EL (cell line): ENCODE results near the gene DDX21.
A peak's percentile ranks its signal among the peaks of the same experiment; 100 is the strongest.
"Not testable (repeated sequence)": the region's sequence is repeated elsewhere in the genome, so short reads cannot be mapped to it uniquely, and the experiment has no call there.

ENCODE experiments used
- DNase-seq: peaks from one replicate; pipeline ENCODE4 v3.0.0-alpha.2; 2016

The DDX21 gene

GRCh38 chr10:68955832-68956532, at the start of gene DDX21:
Gene DDX21 (plus strand): TSS chr10:68956170. CDS start chr10:68956226, 56 bp downstream.
- DNase-seq: peak; percentile 94

GRCh38 chr10:68924593-68924992, 31.4 kb upstream of the DDX21 start:
- no peak for DNase-seq

GRCh38 chr10:68925489-68925888, 30.5 kb upstream of the DDX21 start:
- no peak for DNase-seq

DNA sequence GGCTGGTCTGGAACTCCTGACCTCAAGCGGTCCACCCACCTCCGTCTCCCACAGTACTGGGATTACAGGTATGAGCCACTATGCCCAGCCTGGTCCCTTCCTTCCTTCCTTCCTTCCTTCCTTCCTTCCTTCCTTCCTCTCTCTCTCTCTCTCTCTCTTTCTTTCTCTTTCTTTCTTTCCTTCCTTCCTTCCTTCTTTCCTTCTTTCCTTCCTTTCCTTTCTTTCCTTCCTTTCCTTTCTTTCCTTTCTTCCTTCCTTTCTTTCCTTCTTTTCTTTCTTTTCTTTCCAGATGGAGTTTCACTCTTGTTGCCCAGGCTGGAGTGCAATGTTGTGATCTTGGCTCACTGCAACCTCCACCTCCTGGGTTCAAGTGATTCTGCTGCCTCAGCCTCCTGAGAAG, 26.8 kb upstream of the DDX21 start:
- DNase-seq: not testable (repeated sequence)

DNA sequence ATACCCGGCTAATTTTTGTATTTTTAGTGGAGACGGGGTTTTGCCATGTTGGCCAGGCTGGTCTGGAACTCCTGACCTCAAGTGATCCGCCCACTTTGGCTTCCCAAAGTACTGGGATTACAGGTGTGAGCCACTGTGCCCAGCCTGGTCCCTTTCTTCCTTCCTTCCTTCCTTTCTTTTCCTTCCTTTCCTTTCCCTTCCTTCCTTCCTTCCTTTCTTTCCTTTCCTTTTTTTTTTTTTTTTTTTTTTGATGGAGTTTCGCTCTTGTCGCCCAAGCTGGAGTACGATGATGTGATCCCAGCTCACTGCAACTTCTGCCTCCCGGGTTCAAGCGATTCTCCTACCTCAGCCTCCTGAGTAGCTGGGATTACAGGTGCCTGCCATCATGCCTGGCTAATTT, 26.1 kb upstream of the DDX21 start:
- not testable (repeated sequence) for DNase-seq

GRCh38 chr10:68932860-68933259, 23.1 kb upstream of the DDX21 start:
- not testable (repeated sequence) for DNase-seq

GRCh38 chr10:68934994-68935393, 21.0 kb upstream of the DDX21 start:
- DNase-seq: no peak

DNA sequence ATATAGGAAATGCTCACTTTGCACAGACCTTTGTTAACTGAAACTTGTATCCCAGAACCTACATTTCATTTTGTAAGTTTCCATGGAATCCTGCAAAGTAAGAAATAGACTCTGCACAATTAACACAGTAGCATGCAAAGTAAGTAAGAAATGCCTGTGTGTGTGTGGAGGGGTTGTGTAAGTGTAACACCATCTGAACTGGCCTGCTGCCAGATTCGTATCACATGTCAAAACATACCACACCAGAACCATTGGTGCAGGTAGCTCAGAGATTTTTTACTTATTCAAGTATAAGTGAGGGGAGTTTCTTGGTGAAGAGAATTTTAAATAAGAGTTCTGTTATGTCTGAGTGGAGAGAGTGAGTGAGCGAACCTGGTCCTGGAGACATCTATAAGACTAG, 17.9 kb upstream of the DDX21 start:
- no peak for DNase-seq

- no peak for DNase-seq
Observed at GRCh38 chr10:68938884-68939283, 17.1 kb upstream of the DDX21 start.

DNA sequence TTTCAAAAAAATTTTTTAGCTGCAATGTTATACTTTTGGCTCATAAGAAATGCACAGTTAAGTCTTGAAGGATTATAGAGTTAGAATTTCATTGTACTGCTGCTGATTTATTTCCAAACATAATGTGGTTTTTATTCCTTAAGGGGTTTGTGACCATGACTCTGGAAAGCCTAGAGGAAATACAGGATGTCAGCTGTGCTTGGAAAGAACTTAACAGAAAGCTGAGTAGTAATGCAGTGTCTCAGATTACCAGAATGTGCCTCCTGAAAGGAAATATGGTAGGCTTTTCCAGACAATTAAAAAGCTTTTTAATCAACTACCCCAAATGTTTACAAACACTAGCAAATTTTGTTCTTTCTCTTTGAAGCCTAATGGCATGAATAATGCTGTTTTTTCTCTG, 15.1 kb upstream of the DDX21 start:
- not testable (repeated sequence) for DNase-seq

GRCh38 chr10:68950598-68950997, 5.4 kb upstream of the DDX21 start:
- DNase-seq: no peak

- no peak for DNase-seq
Observed at GRCh38 chr10:68954904-68955303, 1.1 kb upstream of the DDX21 start.

- DNase-seq: no peak
Observed at GRCh38 chr10:68955355-68955831, 577 bp upstream of the DDX21 start.

DNA sequence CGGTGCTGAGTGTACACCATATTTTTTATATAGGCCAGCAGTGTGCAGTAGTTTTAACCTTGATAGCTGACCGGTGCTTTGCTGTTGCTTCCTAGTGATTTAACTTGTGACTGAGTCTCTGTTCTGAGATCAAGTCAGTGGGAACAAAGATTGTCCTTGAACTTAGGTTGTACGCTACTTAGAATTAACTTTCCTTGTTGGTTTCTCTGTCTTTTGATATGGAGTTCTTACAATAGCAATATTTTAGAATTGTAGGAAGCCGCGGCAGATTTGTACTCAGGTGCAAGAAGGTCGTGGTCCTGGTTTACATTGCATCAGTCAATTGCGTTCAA, 1.3 kb downstream of the DDX21 start:
- DNase-seq: peak; percentile 4

- DNase-seq: peak; percentile 21
Observed at GRCh38 chr10:68957654-68958053, 1.7 kb downstream of the DDX21 start.

- no peak for DNase-seq
Observed at GRCh38 chr10:68959695-68960527, 3.9 kb downstream of the DDX21 start.

DNA sequence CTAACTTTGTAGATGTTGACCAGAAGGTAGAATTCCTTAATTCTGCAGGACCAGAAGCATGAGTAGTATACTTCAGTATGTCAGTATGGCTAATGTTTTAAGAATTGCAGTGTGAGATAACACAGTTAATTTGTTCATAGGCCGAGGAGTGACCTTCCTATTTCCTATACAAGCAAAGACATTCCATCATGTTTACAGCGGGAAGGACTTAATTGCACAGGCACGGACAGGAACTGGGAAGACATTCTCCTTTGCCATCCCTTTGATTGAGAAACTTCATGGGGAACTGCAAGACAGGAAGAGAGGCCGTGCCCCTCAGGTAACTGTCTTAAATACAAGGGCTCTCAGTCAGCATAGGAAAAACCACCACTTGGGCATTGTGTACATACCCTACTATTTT, 7.2 kb downstream of the DDX21 start:
- DNase-seq: no peak

- no peak for DNase-seq
Observed at GRCh38 chr10:68973975-68974374, 18.0 kb downstream of the DDX21 start.

DNA sequence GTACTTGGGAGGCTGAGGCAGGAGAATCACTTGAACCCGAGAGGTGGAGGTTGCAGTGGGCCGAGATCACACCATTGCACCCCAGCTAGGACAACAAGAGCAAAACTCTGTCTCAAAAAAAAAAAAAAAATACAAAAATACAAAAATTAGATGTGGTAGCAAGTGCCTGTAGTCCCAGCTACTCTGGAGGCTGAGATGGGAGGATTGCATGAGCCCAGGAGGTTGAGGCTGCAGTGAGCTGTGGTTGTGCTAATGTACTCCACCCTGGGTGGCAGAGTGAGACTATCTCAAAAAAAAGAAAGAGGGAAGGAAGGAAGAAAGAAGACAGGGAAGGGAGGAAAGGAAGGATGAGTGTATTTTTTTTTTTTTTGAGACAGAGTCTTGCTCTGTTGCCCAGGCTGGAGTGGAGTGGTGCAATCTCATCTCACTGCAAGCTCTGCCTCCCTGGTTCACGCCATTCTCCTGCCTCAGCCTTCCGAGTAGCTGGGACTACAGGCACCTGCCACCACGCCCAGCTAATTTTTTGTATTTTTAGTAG, 20.0 kb downstream of the DDX21 start:
- DNase-seq: not testable (repeated sequence)

GRCh38 chr10:68979738-68980137, 23.8 kb downstream of the DDX21 start:
- DNase-seq: not testable (repeated sequence)

DNA sequence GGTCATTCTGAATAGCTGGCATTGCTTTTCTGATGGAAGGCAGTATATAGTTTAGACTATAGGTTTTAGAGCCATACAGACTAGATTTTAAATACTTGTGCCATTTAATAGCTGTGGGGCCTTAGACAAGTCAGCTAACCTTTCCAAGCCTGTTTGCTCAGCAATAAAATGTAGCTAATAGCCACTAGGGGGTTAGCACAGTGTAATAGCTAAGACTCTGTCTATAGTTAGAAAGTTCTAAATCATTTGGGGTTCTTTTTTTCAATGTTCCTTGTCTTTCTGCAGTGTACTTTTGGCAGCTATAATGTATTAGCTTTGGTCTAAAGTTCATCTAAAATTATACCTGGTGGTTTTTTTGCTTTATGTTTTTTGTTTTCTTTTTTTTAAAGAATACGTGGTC, 25.1 kb downstream of the DDX21 start:
- DNase-seq: no peak

- no peak for DNase-seq
Observed at GRCh38 chr10:68982389-68982788, 26.4 kb downstream of the DDX21 start.

DNA sequence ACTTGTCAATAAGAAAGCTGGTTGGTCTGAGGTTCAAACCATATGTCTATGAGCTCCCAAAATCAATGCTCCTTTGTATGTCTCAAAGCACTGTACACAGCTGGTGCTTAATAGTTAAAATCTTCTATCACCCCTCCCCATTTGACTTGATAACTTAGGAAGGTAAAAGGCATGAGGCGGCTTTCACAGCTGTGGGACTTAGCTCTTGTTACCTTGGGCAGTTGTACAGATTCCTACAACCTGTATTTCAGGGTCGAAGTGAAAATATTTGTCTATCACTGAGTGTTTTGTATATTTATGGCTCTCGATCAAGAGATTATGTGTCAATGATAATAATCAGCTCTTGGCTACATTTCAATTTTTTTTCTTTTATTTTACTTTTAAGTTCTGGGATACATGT, 31.6 kb downstream of the DDX21 start:
- DNase-seq: no peak
